Thoracic aorta (tissue), 2 donors: ENCODE data around the gene RELL1. TPM values are rescaled to one million over a fixed set of nuclear protein-coding genes. Genes with fewer than 3 reads are reported as not detected.

ENCODE experiments used
- ATAC-seq: fragments of 150-250 bp; one replicate; pipeline ENCODE4 v1.8.0; 2017; ENCODE audit warnings: low read depth; ENCODE audit not compliant: insufficient number of reproducible peaks, low FRiP score
- DNase-seq: peaks from one replicate; pipeline ENCODE4 v3.0.0-alpha.2; 2020; ENCODE audit warnings: low spot score
- H3K27ac ChIP-seq, 2 donors: fragments of 200-600 bp; sonication (generic); 1 replicate in 1 of 2; 2 replicates in 1 of 2; pipeline ENCODE4 v1.5.1; 2016; ENCODE audit warnings: mild to moderate bottlenecking in 2 of 2, moderate library complexity in 2 of 2
- H3K27me3 ChIP-seq: fragments of 200-600 bp; sonication (generic); replicated peaks from 2 replicates; pipeline ENCODE4 v1.6.0; 2016; ENCODE audit warnings: mild to moderate bottlenecking; ENCODE audit not compliant: insufficient read depth
- H3K36me3 ChIP-seq: fragments of 200-600 bp; sonication (generic); one replicate; pipeline ENCODE4 v1.5.1; 2016
- H3K4me1 ChIP-seq, 2 donors: fragments of 200-600 bp; sonication (generic); 1 replicate in 1 of 2; 2 replicates in 1 of 2; pipeline versions ENCODE4 v1.5.1 to v1.6.0; 2016; ENCODE audit warnings: low read depth in 2 of 2, mild to moderate bottlenecking in 1 of 2; ENCODE audit not compliant: control insufficient read depth in 1 of 2
- H3K4me3 ChIP-seq: fragments of 200-600 bp; sonication (generic); 2 replicates; pipeline ENCODE4 v1.5.1; 2016; ENCODE audit warnings: mild to moderate bottlenecking
- H3K9me3 ChIP-seq: fragments of 200-600 bp; sonication (generic); 2 replicates; pipeline ENCODE4 v1.5.1; 2016
- CTCF ChIP-seq: fragments of 200-600 bp; sonication (generic); IDR thresholded peaks from one replicate; pipeline ENCODE4 v1.5.1; 2019; ENCODE audit warnings: antibody characterized with exemption
- total RNA-seq, 2 donors: library from RNA; depleted of rRNA; stranded (reverse); fragments of >200 nt; gene quantifications; one replicate each; pipeline versions ENCODE4 v1.1.0 to v1.2.3, GENCODE V29; 2016

RELL1 gene
- total RNA-seq, 2 donors from 2014 or later: 46.7 to 69.3 TPM

DNA sequence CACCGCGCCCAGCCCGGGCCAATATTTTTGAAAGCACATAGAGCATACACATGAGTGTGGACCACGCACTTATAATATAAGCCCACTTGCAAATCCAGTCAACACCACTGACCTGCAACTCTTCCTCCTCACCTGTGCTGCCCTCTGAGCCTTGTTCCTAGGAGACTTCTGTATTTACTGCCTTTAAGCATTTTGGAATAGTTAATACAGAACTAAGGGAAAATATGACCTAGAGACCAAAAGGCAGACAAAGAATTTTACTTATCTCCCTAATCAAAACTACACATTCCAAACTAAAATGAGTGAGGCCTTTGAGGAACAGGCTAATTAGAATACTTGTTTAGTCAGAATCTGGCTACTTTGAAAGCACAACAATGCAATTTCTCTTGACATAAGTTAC is 89.1 kb downstream of the RELL1 start:
- H3K36me3 ChIP-seq: no peaks in the 10 kb centered on the region
- no peaks in the 10 kb centered on the region for H3K9me3 ChIP-seq
- TF ChIP-seq CTCF: no peak
- H3K4me1 ChIP-seq: peaks cover 4 to 6% of the 10 kb centered on the region in 2 donors
- DNase-seq (no peak), ATAC-seq (no peak)
- H3K27ac ChIP-seq: no peak overlapping the region
- no peak overlapping the region for H3K4me3 ChIP-seq
- no peaks in the 10 kb centered on the region for H3K27me3 ChIP-seq

- H3K27ac ChIP-seq: no peak overlapping the region
- no peaks in the 10 kb centered on the region for H3K36me3 ChIP-seq
- TF ChIP-seq CTCF: no peak
- no peaks in the 10 kb centered on the region for H3K9me3 ChIP-seq
- DNase-seq (no peak), ATAC-seq (no peak)
- no peak overlapping the region for H3K4me3 ChIP-seq
- H3K4me1 ChIP-seq: no peaks in the 10 kb centered on the region
- no peaks in the 10 kb centered on the region for H3K27me3 ChIP-seq
These were observed 90.1 kb downstream of the RELL1 start for GRCh38 chr4:37595875-37596680.

DNA sequence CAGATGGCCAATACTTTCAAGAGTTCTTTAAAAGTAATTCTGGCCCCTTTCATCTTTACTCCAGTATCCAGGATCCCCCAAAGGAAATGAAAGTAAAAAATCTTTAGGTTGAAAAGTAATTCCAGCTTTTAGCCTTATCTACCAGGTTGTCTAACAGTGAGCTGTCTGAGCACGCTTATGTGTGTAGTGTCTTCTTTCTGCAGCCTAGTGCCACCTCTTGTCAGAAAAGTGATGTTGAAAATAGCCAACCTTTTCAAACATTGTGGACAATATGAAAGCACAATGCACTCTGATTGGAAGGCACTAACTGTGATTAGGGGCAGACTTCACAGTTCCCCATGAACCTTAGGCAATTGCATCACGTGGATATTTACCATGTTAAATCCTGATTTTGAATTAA is 92.1 kb downstream of the RELL1 start:
- H3K9me3 ChIP-seq: no peaks in the 10 kb centered on the region
- no peaks in the 10 kb centered on the region for H3K4me1 ChIP-seq
- no peak for ATAC-seq
- no peak overlapping the region for H3K4me3 ChIP-seq
- H3K27ac ChIP-seq: no peak overlapping the region
- no peaks in the 10 kb centered on the region for H3K27me3 ChIP-seq
- H3K36me3 ChIP-seq: no peaks in the 10 kb centered on the region
- TF ChIP-seq CTCF: no peak
- no peak for DNase-seq

GRCh38 chr4:37591349-37591748 is 94.8 kb downstream of the RELL1 start:
- Histone ChIP-seq H3K27me3 (no peaks in the 10 kb centered on the region), H3K4me1 (no peaks in the 10 kb centered on the region), H3K36me3 (no peaks in the 10 kb centered on the region), H3K27ac (no peak overlapping the region), H3K4me3 (no peak overlapping the region), H3K9me3 (no peaks in the 10 kb centered on the region)
- no peak for TF ChIP-seq CTCF
- ATAC-seq (no peak), DNase-seq (no peak)

DNA sequence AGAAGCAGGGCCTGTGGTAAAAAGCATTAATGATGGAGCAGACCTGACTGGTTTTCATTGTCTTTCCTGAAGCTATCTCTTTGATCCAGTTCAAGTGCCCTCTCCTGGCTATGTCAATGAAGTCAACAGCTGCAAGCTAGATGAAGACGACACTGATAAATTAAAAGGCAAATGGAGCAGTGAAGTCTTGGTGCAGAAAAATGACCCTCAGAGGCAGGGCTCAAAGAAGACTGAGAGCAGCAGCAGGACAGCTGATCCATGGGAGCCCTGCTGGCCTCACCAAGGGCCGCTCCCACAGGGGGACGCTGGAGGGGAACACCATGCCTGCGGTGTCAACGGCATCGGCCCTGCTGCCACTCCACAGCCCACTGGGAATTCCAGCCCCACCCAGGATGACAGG is 96.2 kb downstream of the RELL1 start:
- H3K27me3 ChIP-seq: no peaks in the 10 kb centered on the region
- no peak for ATAC-seq
- no peak for TF ChIP-seq CTCF

More for the DNA sequence above, 96.2 kb downstream of the RELL1 start:
- H3K36me3 ChIP-seq: no peaks in the 10 kb centered on the region
- no peaks in the 10 kb centered on the region for H3K9me3 ChIP-seq
- no peak for DNase-seq
- H3K4me3 ChIP-seq: no peak overlapping the region
- no peak overlapping the region for H3K27ac ChIP-seq
- H3K4me1 ChIP-seq: no peaks in the 10 kb centered on the region
